DND-41 (cell line): ENCODE measurements around the gene SEL1L.

Source experiments
- ATAC-seq: fragments of 200-7000 bp; cut with Tn5 transposase; 3 replicates; pipeline ENCODE4 v1.9.1; 2021; ENCODE audit warnings: low read depth; ENCODE audit not compliant: insufficient read depth
- DNase-seq: peaks from one replicate; pipeline ENCODE4 v3.0.0-alpha.2; 2020
- H2AFZ ChIP-seq: 2 replicates; pipeline ENCODE4 v1.6.0; 2012; ENCODE audit warnings: low read depth, low read length
- H3K27ac ChIP-seq: 2 replicates; pipeline ENCODE4 v1.5.1; 2012; ENCODE audit warnings: low read length, inconsistent platforms
- H3K27me3 ChIP-seq: fragments of 200-600 bp; sonication (generic); 2 replicates; pipeline ENCODE4 v1.6.0; 2012; ENCODE audit warnings: low read length, mild to moderate bottlenecking, inconsistent platforms; ENCODE audit not compliant: insufficient read depth, poor library complexity
- H3K36me3 ChIP-seq: 2 replicates; pipeline ENCODE4 v1.5.1; 2012; ENCODE audit warnings: low read length, inconsistent platforms; ENCODE audit not compliant: insufficient read depth
- H3K4me1 ChIP-seq: 2 replicates; pipeline ENCODE4 v1.5.1; 2012; ENCODE audit warnings: mild to moderate bottlenecking, low read length; ENCODE audit not compliant: insufficient read depth
- H3K4me2 ChIP-seq: 2 replicates; pipeline ENCODE4 v1.6.0; 2012; ENCODE audit warnings: mild to moderate bottlenecking, moderate library complexity, low read length, inconsistent platforms; ENCODE audit not compliant: insufficient read depth
- H3K4me3 ChIP-seq, 2 experiments: fragments of 200-600 bp in 1 of 2; shearing (Covaris generic) in 1 of 2; 2 replicates each; pipeline ENCODE4 v1.5.1; 2012 to 2016; ENCODE audit warnings: inconsistent platforms in 2 of 2, low read length in 2 of 2, mild to moderate bottlenecking in 2 of 2, low read depth in 1 of 2, moderate library complexity in 1 of 2
- H3K79me2 ChIP-seq: 2 replicates; pipeline ENCODE4 v1.6.0; 2012; ENCODE audit warnings: low read length, inconsistent platforms; ENCODE audit not compliant: insufficient read depth
- H3K9ac ChIP-seq: 2 replicates; pipeline ENCODE4 v1.6.0; 2012; ENCODE audit warnings: low read depth, mild to moderate bottlenecking, inconsistent platforms, low read length, moderate library complexity
- H3K9me3 ChIP-seq: 2 replicates; pipeline ENCODE4 v1.5.1; 2012; ENCODE audit warnings: low read length, moderate library complexity, mild to moderate bottlenecking, inconsistent platforms; ENCODE audit not compliant: insufficient read depth, severe bottlenecking
- H4K20me1 ChIP-seq: 2 replicates; pipeline ENCODE4 v1.6.0; 2012; ENCODE audit warnings: low read length; ENCODE audit not compliant: insufficient read depth
- EZH2 ChIP-seq: IDR thresholded peaks from 3 replicates; pipeline ENCODE4 v1.6.1; 2012; ENCODE audit warnings: borderline replicate concordance, low read depth, mild to moderate bottlenecking, moderate library complexity, low read length, inconsistent platforms; ENCODE audit not compliant: severe bottlenecking
- TF ChIP-seq, protein P1 (sequence below): IDR thresholded peaks from 2 replicates; pipeline ENCODE4 v1.5.1; 2012; ENCODE audit warnings: borderline replicate concordance, low read length, moderate library complexity, mild to moderate bottlenecking; ENCODE audit not compliant: poor library complexity, severe bottlenecking; ENCODE audit errors: extremely low read depth

The SEL1L gene

DNA sequence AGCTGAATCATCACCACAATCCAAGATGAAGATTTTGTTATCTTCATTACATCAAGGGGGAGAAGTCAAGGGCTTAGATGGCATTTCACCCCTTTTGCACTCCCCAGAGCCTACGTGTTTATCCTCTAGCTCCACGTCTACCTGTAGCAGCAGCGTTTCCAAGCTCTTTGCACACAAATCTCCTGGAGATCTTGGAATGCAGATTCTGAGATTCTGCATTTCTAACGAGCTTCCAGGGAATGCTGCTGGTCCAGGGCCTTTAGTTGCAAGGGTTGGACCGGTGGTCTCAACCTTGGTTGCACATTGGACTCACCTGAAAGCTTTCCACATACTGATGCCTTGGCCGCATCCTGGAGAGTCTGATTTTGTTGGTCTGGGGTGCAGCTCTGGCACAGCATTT is 84.1 kb downstream of the SEL1L start:
- no peak for TF ChIP-seq EZH2
- TF ChIP-seq, protein P1, sequence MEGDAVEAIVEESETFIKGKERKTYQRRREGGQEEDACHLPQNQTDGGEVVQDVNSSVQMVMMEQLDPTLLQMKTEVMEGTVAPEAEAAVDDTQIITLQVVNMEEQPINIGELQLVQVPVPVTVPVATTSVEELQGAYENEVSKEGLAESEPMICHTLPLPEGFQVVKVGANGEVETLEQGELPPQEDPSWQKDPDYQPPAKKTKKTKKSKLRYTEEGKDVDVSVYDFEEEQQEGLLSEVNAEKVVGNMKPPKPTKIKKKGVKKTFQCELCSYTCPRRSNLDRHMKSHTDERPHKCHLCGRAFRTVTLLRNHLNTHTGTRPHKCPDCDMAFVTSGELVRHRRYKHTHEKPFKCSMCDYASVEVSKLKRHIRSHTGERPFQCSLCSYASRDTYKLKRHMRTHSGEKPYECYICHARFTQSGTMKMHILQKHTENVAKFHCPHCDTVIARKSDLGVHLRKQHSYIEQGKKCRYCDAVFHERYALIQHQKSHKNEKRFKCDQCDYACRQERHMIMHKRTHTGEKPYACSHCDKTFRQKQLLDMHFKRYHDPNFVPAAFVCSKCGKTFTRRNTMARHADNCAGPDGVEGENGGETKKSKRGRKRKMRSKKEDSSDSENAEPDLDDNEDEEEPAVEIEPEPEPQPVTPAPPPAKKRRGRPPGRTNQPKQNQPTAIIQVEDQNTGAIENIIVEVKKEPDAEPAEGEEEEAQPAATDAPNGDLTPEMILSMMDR: no peak
- Histone ChIP-seq H3K4me2 (no peak overlapping the region), H4K20me1 (no peaks in the 10 kb centered on the region), H3K27ac (no peak overlapping the region), H3K27me3 (peaks cover 11% of the 10 kb centered on the region), H3K4me1 (peaks cover 4% of the 10 kb centered on the region), H3K9me3 (no peaks in the 10 kb centered on the region), H3K9ac (no peak overlapping the region), H2AFZ (no peak overlapping the region), H3K36me3 (no peaks in the 10 kb centered on the region), H3K4me3 (no peak overlapping the region), H3K79me2 (no peaks in the 10 kb centered on the region)
- no peak for DNase-seq
- ATAC-seq: no peak

DNA sequence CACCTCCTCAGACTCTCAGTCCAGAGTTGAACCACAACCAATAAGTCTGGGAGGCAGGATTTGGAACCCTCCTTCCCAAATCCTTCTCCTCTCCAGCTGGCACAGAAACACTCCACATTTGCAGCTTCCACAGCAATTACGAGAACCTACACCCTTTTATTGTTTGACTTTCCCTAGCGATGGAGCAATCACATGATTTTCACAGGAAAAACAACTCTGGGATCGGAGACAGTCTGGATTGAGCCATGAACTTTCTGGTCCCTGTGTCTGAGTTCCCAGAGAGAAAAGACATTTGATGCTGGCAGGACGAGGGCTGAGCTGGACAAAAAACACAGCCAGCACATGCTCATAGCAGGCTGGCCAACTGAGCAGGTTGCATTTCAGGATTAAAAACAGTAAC is 84.5 kb downstream of the SEL1L start:
- Histone ChIP-seq H3K4me3 (no peak overlapping the region), H3K27me3 (peaks cover 11% of the 10 kb centered on the region), H3K27ac (no peak overlapping the region), H4K20me1 (no peaks in the 10 kb centered on the region), H3K9me3 (no peaks in the 10 kb centered on the region), H3K9ac (no peak overlapping the region), H3K4me1 (peaks cover 4% of the 10 kb centered on the region), H3K36me3 (no peaks in the 10 kb centered on the region), H2AFZ (no peak overlapping the region), H3K4me2 (no peak overlapping the region), H3K79me2 (no peaks in the 10 kb centered on the region)
- DNase-seq (no peak), ATAC-seq (no peak)
- TF ChIP-seq, protein P1: no peak
- no peak for TF ChIP-seq EZH2

DNA sequence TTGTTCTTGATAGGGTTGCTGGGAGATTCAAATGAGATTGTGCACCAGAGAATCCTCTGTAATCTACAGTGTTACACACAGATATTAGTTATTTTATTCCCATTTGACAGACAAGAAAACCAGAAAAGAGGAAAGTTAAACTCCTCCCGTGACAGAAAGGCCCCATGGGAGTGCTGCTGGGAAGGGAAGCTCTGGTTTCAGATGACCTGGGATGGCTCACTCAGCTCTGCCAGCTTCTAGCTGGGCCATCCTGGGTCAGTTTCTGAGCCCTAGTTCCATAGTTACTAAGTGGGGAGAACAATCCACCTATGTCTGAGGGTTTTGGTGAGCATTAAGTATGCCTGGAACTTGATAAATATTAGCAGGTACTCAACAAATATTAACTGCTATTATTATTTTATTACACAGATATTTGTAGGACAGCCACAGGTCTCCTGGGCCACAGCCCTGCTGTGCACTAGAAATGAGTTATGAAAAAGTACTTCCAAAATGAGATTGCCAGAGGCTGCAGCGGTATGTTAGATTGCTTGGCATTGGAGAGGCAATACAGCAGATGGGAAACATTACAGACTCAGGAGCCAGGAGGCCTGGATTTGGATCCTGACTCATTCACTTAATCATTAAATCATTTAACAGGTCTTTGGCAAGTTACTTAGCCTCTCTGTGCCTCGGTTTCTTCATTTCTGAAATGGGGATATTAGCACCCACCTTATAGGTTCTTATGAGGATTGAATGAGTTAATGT is 86.5 kb downstream of the SEL1L start:
- Histone ChIP-seq H3K27me3 (peaks cover 11% of the 10 kb centered on the region), H3K9me3 (no peaks in the 10 kb centered on the region), H2AFZ (no peak overlapping the region), H3K4me1 (no peaks in the 10 kb centered on the region), H4K20me1 (no peaks in the 10 kb centered on the region), H3K36me3 (no peaks in the 10 kb centered on the region), H3K27ac (no peak overlapping the region), H3K4me3 (no peak overlapping the region), H3K4me2 (no peak overlapping the region), H3K9ac (no peak overlapping the region), H3K79me2 (no peaks in the 10 kb centered on the region)
- ATAC-seq (no peak), DNase-seq (no peak)
- TF ChIP-seq, protein P1: no peak
- TF ChIP-seq EZH2: no peak
